Measurements from ENCODE around the gene LHX3. TPM values are rescaled to one million over a fixed set of nuclear protein-coding genes. Genes with fewer than 3 reads are reported as not detected.

LHX3 gene
- total and polyA plus RNA-seq, 2 of the 8 experiments (the other 6 are each of a cell fraction or from before 2014, with no cell fraction given): 0.02 TPM; not detected in 1

DNA sequence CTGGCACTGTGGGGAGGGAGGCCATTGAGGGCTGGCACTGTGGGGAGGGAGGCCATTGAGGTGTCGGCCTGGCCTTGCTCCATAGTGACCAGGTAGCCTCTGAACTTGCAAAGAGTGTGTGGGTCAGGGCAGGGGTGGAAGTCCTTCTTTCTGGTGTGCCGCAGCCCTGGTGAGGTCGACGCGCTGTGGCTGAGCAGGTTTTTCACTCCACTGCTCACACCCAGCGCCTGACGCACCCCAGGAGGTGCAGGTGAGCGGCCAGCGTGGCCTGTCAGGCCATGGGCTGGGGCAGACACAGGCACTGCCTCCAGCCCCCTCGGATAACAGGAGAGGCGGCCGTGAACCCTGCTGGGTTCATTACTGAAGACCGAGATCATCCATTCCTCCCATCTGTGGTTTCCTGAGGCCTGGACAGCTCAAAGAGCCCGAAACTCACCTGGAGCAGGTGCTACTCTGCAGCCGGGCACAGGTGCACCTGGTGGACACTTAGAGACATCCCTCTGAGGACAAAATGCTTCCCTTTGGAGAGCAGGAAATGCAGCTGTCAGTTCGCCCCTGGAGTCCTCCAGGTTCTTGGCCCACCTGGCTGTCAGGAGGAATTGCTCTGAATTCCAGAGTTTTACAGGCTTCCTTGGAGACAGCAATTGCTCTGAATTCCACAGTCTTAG, 32.4 kb downstream of the LHX3 start:
- CTCF ChIA-PET (ENCODE audit: partially characterized antibody): interaction anchor here (0.7 to 7.4 kb wide), 12 partner anchors 12 to 110 kb away, joined by 3 to 62 read pairs (median 4); no protein-coding TSS in a partner anchor
- no peaks in the 10 kb centered on the region for H3K79me2 ChIP-seq (ENCODE audit: control insufficient read depth in 1 of 2, insufficient read depth in 2 of 2, low read length in 2 of 2)

More for the DNA sequence above, 32.4 kb downstream of the LHX3 start:
- Histone ChIP-seq H3K4ac (replicated peaks; ENCODE audit: insufficient read length, low read depth, low read length) (no peak overlapping the region), H3K23ac (ENCODE audit: insufficient read length) (no peak overlapping the region), H3K36me3 (ENCODE audit: control insufficient read depth in 2 of 4, insufficient read depth in 4 of 4, low read length in 3 of 4) (no peaks in the 10 kb centered on the region), H2AK5ac (ENCODE audit: low read depth, low read length) (peak overlapping the region; percentile 65; the same call in 1 of the 2 replicates), H3K27me3 (replicated peaks in 1 of 4; ENCODE audit: control insufficient read depth in 3 of 4, extremely low read depth in 1 of 4, insufficient read depth in 3 of 4, low read length in 3 of 4) (no peaks in the 10 kb centered on the region), H3K4me1 (replicated peaks in 1 of 4; ENCODE audit: control insufficient read depth in 3 of 4, insufficient read depth in 4 of 4, low read length in 3 of 4) (peaks cover 0 to 21% (median 19%) of the 10 kb centered on the region in 4 experiments; a peak in 6 of 7 replicates), H3K27ac (ENCODE audit: low read depth, low read length) (no peak overlapping the region), H3K9me3 (ENCODE audit: insufficient read depth in 2 of 2, low read depth in 1 of 2, low read length in 1 of 2) (no peaks in the 10 kb centered on the region), H3K4me3 (ENCODE audit: extremely low read depth in 1 of 4, insufficient read depth in 2 of 4, low read depth in 3 of 4, low read length in 4 of 4) (no peak overlapping the region), H3K14ac (ENCODE audit: insufficient read length) (no peak overlapping the region), H2BK20ac (ENCODE audit: low read length) (peak overlapping the region; percentile 28; the same call in 1 of the 2 replicates), H3K79me1 (ENCODE audit: low read depth, low read length) (no peaks in the 10 kb centered on the region), H2BK5ac (ENCODE audit: low read depth, low read length) (peak overlapping the region; percentile 14; the same call in 1 of the 2 replicates), H2BK120ac (replicated peaks; ENCODE audit: low read depth, low read length) (no peak overlapping the region), H3K56ac (replicated peaks; ENCODE audit: insufficient read length, low read depth, low read length) (no peak overlapping the region), H4K8ac (ENCODE audit: extremely low read depth, insufficient read depth, low read length) (no peak overlapping the region; the same call in 1 of the 2 replicates), H4K5ac (ENCODE audit: insufficient read length, low read depth, low read length) (no peak overlapping the region), H2BK15ac (ENCODE audit: low read length) (peak overlapping the region; percentile 31; the same call in 1 of the 2 replicates), H4K91ac (replicated peaks; ENCODE audit: insufficient read length, low read length) (peak overlapping the region; percentile 3), H4K20me1 (replicated peaks in 1 of 2; ENCODE audit: control insufficient read depth in 1 of 2, insufficient read depth in 2 of 2, low read length in 2 of 2) (no peaks in the 10 kb centered on the region), H3K9ac (replicated peaks in 1 of 4; ENCODE audit: extremely low read depth in 1 of 4, low read depth in 3 of 4, low read length in 3 of 4) (no peak overlapping the region), H2BK12ac (ENCODE audit: low read depth, low read length) (peak overlapping the region; percentile 71; the same call in 1 of the 2 replicates), H2AFZ (ENCODE audit: low read length) (no peak overlapping the region), H3K18ac (ENCODE audit: extremely low read depth, low read length) (peak overlapping the region; percentile 48; the same call in 1 of the 2 replicates), H3K4me2 (ENCODE audit: insufficient read depth in 1 of 2, low read depth in 2 of 2, low read length in 2 of 2) (no peak overlapping the region), H3K23me2 (ENCODE audit: low read depth, low read length) (peaks cover 5% of the 10 kb centered on the region; the same call in 1 of the 2 replicates)
- no peak for FAIRE-seq
- DNase-seq (ENCODE audit: low read depth in 1 of 2, low spot score in 2 of 2): peak in 1 of 2 experiments; percentile 49
- POLR2A ChIA-PET (ENCODE audit: partially characterized antibody): interaction anchor here (0.7 to 1.8 kb wide), 4 partner anchors 14 to 122 kb away, joined by 3 to 6 read pairs (median 3); no protein-coding TSS in a partner anchor
- TF ChIP-seq, protein P1, sequence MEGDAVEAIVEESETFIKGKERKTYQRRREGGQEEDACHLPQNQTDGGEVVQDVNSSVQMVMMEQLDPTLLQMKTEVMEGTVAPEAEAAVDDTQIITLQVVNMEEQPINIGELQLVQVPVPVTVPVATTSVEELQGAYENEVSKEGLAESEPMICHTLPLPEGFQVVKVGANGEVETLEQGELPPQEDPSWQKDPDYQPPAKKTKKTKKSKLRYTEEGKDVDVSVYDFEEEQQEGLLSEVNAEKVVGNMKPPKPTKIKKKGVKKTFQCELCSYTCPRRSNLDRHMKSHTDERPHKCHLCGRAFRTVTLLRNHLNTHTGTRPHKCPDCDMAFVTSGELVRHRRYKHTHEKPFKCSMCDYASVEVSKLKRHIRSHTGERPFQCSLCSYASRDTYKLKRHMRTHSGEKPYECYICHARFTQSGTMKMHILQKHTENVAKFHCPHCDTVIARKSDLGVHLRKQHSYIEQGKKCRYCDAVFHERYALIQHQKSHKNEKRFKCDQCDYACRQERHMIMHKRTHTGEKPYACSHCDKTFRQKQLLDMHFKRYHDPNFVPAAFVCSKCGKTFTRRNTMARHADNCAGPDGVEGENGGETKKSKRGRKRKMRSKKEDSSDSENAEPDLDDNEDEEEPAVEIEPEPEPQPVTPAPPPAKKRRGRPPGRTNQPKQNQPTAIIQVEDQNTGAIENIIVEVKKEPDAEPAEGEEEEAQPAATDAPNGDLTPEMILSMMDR (IDR thresholded peaks at IDR 0.05; ENCODE audit: control extremely low read depth in 1 of 3, insufficient read depth in 1 of 3, low read depth in 1 of 3, low read length in 3 of 3): 0 out of 4 replicates have a peak, but pooled peaks of 1 of the 3 experiments have one; percentile 5
- no peak for TF ChIP-seq SIX5 (IDR thresholded peaks at IDR 0.05; ENCODE audit: low read depth, low read length)
- no peak for TF ChIP-seq KDM1A (IDR thresholded peaks at IDR 0.05; ENCODE audit: borderline replicate concordance, low read length)
- TF ChIP-seq, protein P2, sequence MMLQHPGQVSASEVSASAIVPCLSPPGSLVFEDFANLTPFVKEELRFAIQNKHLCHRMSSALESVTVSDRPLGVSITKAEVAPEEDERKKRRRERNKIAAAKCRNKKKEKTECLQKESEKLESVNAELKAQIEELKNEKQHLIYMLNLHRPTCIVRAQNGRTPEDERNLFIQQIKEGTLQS (IDR thresholded peaks at IDR 0.05; ENCODE audit: insufficient read depth, low read depth, low read length): no peak
- TF ChIP-seq SP2 (IDR thresholded peaks at IDR 0.05; ENCODE audit: low read length): no peak
- TF ChIP-seq SUZ12 (IDR thresholded peaks at IDR 0.05; ENCODE audit: low read length): no peak
- TF ChIP-seq SIN3A (conservative IDR thresholded peaks at IDR 0.05 in 1 of 2, IDR thresholded peaks at IDR 0.05 in 1 of 2; ENCODE audit: low read depth in 1 of 2, low read length in 2 of 2): peak; percentile 68 to 89; a peak in 2 of 4 replicates
- peak; percentile 78; the same call in 1 of the 2 replicates for TF ChIP-seq TCF12 (IDR thresholded peaks at IDR 0.05; ENCODE audit: low read depth, low read length)
- WGBS, 2 experiments (ENCODE audit: extremely low coverage in 1 of 2, insufficient coverage in 1 of 2, insufficient read length in 1 of 2, insufficient replicate concordance in 2 of 2, low coverage in 1 of 2, low lambda C conversion rate in 2 of 2, missing lambda C conversion rate in 1 of 2): 82% methylated on average over 16 of the region's 16 CpGs; no CpG with 5 or more reads in 1 of the 2 experiments

Data from H1 (cell line).